ENCODE data around the gene MPC1. TPM values are rescaled to one million over a fixed set of nuclear protein-coding genes. Genes with fewer than 3 reads are reported as not detected.
A peak's percentile ranks its signal among the peaks of the same experiment; 100 is the strongest.

Gene MPC1
- 10 to 100 TPM; 23.0 to 24.1 TPM for total RNA-seq

GRCh38 chr6:166382933-166383801 lies at the start of gene MPC1:
MPC1 (minus strand) TSS chr6:166382940; CDS start chr6:166382876, 64 bp downstream.
- ChIA-PET CTCF (interaction anchor here (0.8 kb wide), 1 partner anchor 70 kb away, joined by 3 read pairs; no protein-coding TSS in a partner anchor), POLR2A (interaction anchor here (1.0 to 1.1 kb wide), 2 partner anchors 17 to 41 kb away, joined by 3 read pairs; partner anchors contain the start of gene SFT2D1)
- Mint-ChIP-seq H3K4me3 (peak within 1 kb of the TSS; percentile 91), H3K27ac (peak within 1 kb of the TSS; percentile 80), H3K36me3 (ENCODE audit: low read depth) (no peaks in the 10 kb centered on the region), H3K9me3 (no peaks in the 10 kb centered on the region), H3K4me1 (peaks cover 19% of the 10 kb centered on the region), H3K27me3 (no peaks in the 10 kb centered on the region)
- peak; percentile 96 for DNase-seq

GRCh38 chr6:166430269-166430668 lies 47.5 kb upstream of the MPC1 start:
- DNase-seq = no peak
- Mint-ChIP-seq H3K27ac (no peak overlapping the region), H3K9me3 (no peaks in the 10 kb centered on the region), H3K4me1 (no peaks in the 10 kb centered on the region), H3K27me3 (peaks cover 1% of the 10 kb centered on the region), H3K4me3 (no peak overlapping the region), H3K36me3 (ENCODE audit: low read depth) (no peaks in the 10 kb centered on the region)
- ChIA-PET POLR2A (no interaction called here), CTCF (no interaction called here)

- CTCF ChIA-PET = interaction anchor here (0.7 to 0.9 kb wide), 2 partner anchors 24 to 43 kb away, joined by 3 read pairs; no protein-coding TSS in a partner anchor
- POLR2A ChIA-PET = no interaction called here
- Mint-ChIP-seq H3K36me3 (ENCODE audit: low read depth) (no peaks in the 10 kb centered on the region), H3K4me3 (no peak overlapping the region), H3K4me1 (peaks cover 13% of the 10 kb centered on the region), H3K9me3 (no peaks in the 10 kb centered on the region), H3K27ac (no peak overlapping the region), H3K27me3 (peaks cover 7% of the 10 kb centered on the region)
- no peak for DNase-seq
Measured at GRCh38 chr6:166424431-166424830, 41.7 kb upstream of the MPC1 start.

- CTCF ChIA-PET = interaction anchor here (0.9 kb wide), 1 partner anchor 42 kb away, joined by 3 read pairs; no protein-coding TSS in a partner anchor
- DNase-seq = no peak
- POLR2A ChIA-PET = no interaction called here
- Mint-ChIP-seq H3K36me3 (ENCODE audit: low read depth) (no peaks in the 10 kb centered on the region), H3K27ac (no peak overlapping the region), H3K27me3 (peaks cover 7% of the 10 kb centered on the region), H3K4me3 (no peak overlapping the region), H3K4me1 (peaks cover 20% of the 10 kb centered on the region), H3K9me3 (no peaks in the 10 kb centered on the region)
Measured at GRCh38 chr6:166423781-166424180, 41.0 kb upstream of the MPC1 start.

DNA sequence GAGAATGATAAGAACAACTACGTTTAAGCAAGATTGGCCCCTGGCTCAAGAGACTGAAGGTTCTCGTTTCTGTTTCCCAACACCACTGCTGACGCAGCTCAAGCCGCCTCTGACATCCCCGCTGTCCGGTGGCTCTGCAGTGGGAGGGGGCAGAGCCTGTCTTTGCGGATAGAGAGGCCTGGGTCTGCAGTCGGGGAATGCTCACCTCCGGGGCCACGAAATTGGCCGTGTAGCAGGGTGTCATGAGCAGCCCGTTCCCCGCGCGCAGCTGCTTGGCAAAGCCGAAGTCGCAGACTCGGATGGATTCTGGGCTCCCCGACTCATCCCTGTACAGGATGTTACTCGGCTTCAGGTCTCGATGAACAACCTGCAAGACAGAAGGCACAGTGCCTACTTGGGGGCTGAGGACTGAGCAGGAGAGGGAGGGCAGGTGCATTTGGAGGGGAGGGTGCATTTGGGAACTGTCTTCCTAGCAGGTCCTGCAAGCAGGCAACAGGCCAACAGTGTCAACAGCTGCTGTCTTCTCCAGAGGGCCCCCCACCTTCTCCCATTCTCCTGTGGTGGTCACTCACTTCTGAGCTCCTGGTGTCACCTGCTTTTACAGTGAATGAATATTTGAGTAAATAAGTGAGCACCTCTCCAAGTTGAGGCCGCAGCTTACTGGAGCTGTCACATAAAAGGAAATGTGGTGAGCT lies 40.5 kb upstream of the MPC1 start:
- no peak overlapping the region for H3K27ac Mint-ChIP-seq
- POLR2A ChIA-PET = no interaction called here
- H3K36me3 Mint-ChIP-seq (ENCODE audit: low read depth) = no peaks in the 10 kb centered on the region
- H3K4me3 Mint-ChIP-seq = no peak overlapping the region
- H3K27me3 Mint-ChIP-seq = peaks cover 7% of the 10 kb centered on the region
- H3K9me3 Mint-ChIP-seq = no peaks in the 10 kb centered on the region
- no peak for DNase-seq
- peaks cover 26% of the 10 kb centered on the region for H3K4me1 Mint-ChIP-seq
- CTCF ChIA-PET = interaction anchor here (0.7 to 0.9 kb wide), 2 partner anchors 32 to 42 kb away, joined by 3 read pairs; no protein-coding TSS in a partner anchor

GRCh38 chr6:166422201-166422940 lies 39.6 kb upstream of the MPC1 start:
- CTCF ChIA-PET = interaction anchor here (0.7 kb wide), 1 partner anchor 32 kb away, joined by 3 read pairs; no protein-coding TSS in a partner anchor
- no peak overlapping the region for H3K27ac Mint-ChIP-seq
- H3K36me3 Mint-ChIP-seq (ENCODE audit: low read depth) = no peaks in the 10 kb centered on the region
- H3K27me3 Mint-ChIP-seq = peaks cover 7% of the 10 kb centered on the region
- POLR2A ChIA-PET = no interaction called here
- H3K4me1 Mint-ChIP-seq = peaks cover 34% of the 10 kb centered on the region
- no peak overlapping the region for H3K4me3 Mint-ChIP-seq
- H3K9me3 Mint-ChIP-seq = no peaks in the 10 kb centered on the region
- DNase-seq = no peak

- Mint-ChIP-seq H3K27me3 (peaks cover 6% of the 10 kb centered on the region), H3K9me3 (peaks cover 17% of the 10 kb centered on the region), H3K4me3 (no peak overlapping the region), H3K4me1 (peaks cover 54% of the 10 kb centered on the region), H3K36me3 (ENCODE audit: low read depth) (peaks cover 18% of the 10 kb centered on the region), H3K27ac (no peak overlapping the region)
- no peak for DNase-seq
- POLR2A ChIA-PET = interaction anchor here (1.2 kb wide), 1 partner anchor 83 kb away, joined by 3 read pairs; no protein-coding TSS in a partner anchor
- CTCF ChIA-PET = no interaction called here
Measured at GRCh38 chr6:166420351-166420750, 37.6 kb upstream of the MPC1 start.

GRCh38 chr6:166419717-166420116 lies 37.0 kb upstream of the MPC1 start:
- H3K27me3 Mint-ChIP-seq = peaks cover 6% of the 10 kb centered on the region
- H3K9me3 Mint-ChIP-seq = peaks cover 18% of the 10 kb centered on the region
- H3K4me1 Mint-ChIP-seq = peaks cover 60% of the 10 kb centered on the region
- ChIA-PET CTCF (no interaction called here), POLR2A (interaction anchor here (0.6 to 1.2 kb wide), 6 partner anchors 32 to 207 kb away, joined by 3 to 4 read pairs (median 3); no protein-coding TSS in a partner anchor)
- no peak overlapping the region for H3K4me3 Mint-ChIP-seq
- H3K27ac Mint-ChIP-seq = peak overlapping the region; percentile 74
- H3K36me3 Mint-ChIP-seq (ENCODE audit: low read depth) = peaks cover 19% of the 10 kb centered on the region
- DNase-seq = no peak

DNA sequence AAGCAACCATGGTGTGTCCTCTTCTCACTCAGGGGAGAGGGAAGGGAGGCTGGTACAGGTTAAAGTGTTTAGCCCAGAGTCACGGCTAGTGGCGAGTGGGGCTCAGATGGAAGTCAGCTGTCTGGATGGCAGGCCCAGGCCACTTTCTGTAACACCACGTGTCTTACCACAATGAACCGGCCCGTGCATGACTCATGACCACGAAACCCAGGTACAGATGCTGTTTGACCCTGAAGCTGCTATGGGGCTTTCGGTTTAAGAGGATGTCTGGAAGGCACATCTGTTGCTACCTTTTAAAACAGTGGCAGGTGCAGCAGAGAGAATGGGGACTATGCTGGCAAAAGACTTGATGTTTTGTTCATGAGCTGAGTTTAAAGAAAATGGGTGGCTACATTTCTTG lies 36.5 kb upstream of the MPC1 start:
- H3K9me3 Mint-ChIP-seq = peaks cover 18% of the 10 kb centered on the region
- H3K4me3 Mint-ChIP-seq = no peak overlapping the region
- peaks cover 7% of the 10 kb centered on the region for H3K27me3 Mint-ChIP-seq
- H3K36me3 Mint-ChIP-seq (ENCODE audit: low read depth) = peaks cover 21% of the 10 kb centered on the region
- H3K27ac Mint-ChIP-seq = peak overlapping the region; percentile 74
- DNase-seq = peak; percentile 81
- H3K4me1 Mint-ChIP-seq = peaks cover 65% of the 10 kb centered on the region
- CTCF ChIA-PET = no interaction called here
- POLR2A ChIA-PET = interaction anchor here (0.6 to 1.2 kb wide), 6 partner anchors 32 to 207 kb away, joined by 3 to 4 read pairs (median 3); no protein-coding TSS in a partner anchor

- H3K27me3 Mint-ChIP-seq = peaks cover 6% of the 10 kb centered on the region
- CTCF ChIA-PET = no interaction called here
- peaks cover 21% of the 10 kb centered on the region for H3K36me3 Mint-ChIP-seq (ENCODE audit: low read depth)
- POLR2A ChIA-PET = interaction anchor here (0.8 to 1.2 kb wide), 5 partner anchors 51 to 208 kb away, joined by 3 to 4 read pairs (median 3); no protein-coding TSS in a partner anchor
- peaks cover 67% of the 10 kb centered on the region for H3K4me1 Mint-ChIP-seq
- H3K4me3 Mint-ChIP-seq = no peak overlapping the region
- H3K27ac Mint-ChIP-seq = peak overlapping the region; percentile 74
- peak; percentile 24 for DNase-seq
- H3K9me3 Mint-ChIP-seq = peaks cover 18% of the 10 kb centered on the region
Measured at GRCh38 chr6:166418691-166419143, 36.0 kb upstream of the MPC1 start.

GRCh38 chr6:166417285-166417691 lies 34.5 kb upstream of the MPC1 start:
- Mint-ChIP-seq H3K4me1 (peaks cover 72% of the 10 kb centered on the region), H3K4me3 (peak overlapping the region; percentile 7), H3K9me3 (peaks cover 18% of the 10 kb centered on the region), H3K27ac (peak overlapping the region; percentile 86), H3K36me3 (ENCODE audit: low read depth) (peaks cover 21% of the 10 kb centered on the region), H3K27me3 (peaks cover 6% of the 10 kb centered on the region)
- POLR2A ChIA-PET = interaction anchor here (0.7 to 1.0 kb wide), 3 partner anchors 10 to 36 kb away, joined by 3 to 5 read pairs (median 3); no protein-coding TSS in a partner anchor
- peak; percentile 61 for DNase-seq
- CTCF ChIA-PET = interaction anchor here (1.5 kb wide), 1 partner anchor 182 kb away, joined by 5 read pairs; no protein-coding TSS in a partner anchor

DNA sequence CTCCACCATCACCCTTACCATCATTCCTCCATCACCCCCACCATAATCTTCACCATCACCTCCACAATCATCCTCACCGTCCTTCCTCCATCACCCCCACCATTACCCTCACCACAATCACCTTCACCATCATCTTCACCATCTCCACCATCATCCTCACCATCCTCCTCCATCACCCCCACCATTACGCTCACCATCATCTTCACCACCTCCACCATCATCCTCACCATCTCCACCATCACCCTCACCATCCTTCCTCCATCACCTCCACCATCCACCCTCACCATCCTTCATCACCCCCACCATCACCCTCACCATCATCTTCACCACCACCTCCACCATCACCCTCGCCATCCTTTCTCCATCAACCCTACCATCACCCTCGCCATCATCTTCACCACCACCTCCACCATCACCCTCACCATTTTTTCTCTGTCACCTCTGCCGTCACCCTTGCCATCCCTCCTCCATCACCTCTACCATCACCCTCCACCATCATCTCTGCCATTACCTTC lies 33.1 kb upstream of the MPC1 start:
- Mint-ChIP-seq H3K27me3 (peaks cover 4% of the 10 kb centered on the region), H3K9me3 (peaks cover 18% of the 10 kb centered on the region), H3K4me3 (peak overlapping the region; percentile 24), H3K4me1 (peaks cover 85% of the 10 kb centered on the region), H3K36me3 (ENCODE audit: low read depth) (peaks cover 21% of the 10 kb centered on the region), H3K27ac (peak overlapping the region; percentile 83)
- CTCF ChIA-PET = no interaction called here
- POLR2A ChIA-PET = interaction anchor here (1.3 kb wide), 1 partner anchor 21 kb away, joined by 4 read pairs; no protein-coding TSS in a partner anchor
- DNase-seq = no peak
